ENCODE results near the gene OR4B1. TPM values are rescaled to one million over a fixed set of nuclear protein-coding genes. Genes with fewer than 3 reads are reported as not detected.

OR4B1 gene
- total and polyA plus RNA-seq, 2 experiments from 2014 or later: not detected

DNA sequence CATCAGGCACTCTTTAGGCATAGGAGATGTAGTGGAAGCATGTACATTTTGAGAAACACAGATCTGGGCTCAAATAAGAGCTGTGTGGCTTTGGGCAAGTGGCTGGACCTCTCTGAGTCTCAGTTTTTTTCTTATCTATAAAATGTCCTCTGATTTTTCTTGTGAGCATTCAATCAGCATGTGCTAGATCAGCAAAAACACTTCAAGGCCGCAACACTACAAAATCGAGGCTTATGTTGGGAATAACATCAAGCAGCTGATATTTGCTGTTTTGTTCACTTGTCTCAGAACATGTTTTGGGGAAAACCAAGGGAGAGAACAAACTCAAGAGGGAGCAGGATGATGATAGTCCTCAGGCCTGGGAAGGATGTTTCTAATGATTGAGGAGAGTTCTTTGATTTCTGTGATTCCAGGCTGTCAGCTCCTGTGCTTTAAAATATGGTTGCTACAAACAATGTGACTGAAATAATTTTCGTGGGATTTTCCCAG lies 46.9 kb downstream of the OR4B1 start, which contains the start of gene OR4X1:
Gene OR4X1 (plus strand): TSS at position 439 of the 489 bp plus-strand sequence. CDS start 0 bp downstream, at position 439.
- TF ChIP-seq EZH2 (IDR thresholded peaks at IDR 0.05; ENCODE audit: borderline replicate concordance) (no peak), EZH2phosphoT487 (IDR thresholded peaks at IDR 0.05; ENCODE audit: low read depth, severe bottlenecking, unreplicated experiment) (no peak)
- TF ChIP-seq, protein P1, sequence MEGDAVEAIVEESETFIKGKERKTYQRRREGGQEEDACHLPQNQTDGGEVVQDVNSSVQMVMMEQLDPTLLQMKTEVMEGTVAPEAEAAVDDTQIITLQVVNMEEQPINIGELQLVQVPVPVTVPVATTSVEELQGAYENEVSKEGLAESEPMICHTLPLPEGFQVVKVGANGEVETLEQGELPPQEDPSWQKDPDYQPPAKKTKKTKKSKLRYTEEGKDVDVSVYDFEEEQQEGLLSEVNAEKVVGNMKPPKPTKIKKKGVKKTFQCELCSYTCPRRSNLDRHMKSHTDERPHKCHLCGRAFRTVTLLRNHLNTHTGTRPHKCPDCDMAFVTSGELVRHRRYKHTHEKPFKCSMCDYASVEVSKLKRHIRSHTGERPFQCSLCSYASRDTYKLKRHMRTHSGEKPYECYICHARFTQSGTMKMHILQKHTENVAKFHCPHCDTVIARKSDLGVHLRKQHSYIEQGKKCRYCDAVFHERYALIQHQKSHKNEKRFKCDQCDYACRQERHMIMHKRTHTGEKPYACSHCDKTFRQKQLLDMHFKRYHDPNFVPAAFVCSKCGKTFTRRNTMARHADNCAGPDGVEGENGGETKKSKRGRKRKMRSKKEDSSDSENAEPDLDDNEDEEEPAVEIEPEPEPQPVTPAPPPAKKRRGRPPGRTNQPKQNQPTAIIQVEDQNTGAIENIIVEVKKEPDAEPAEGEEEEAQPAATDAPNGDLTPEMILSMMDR (IDR thresholded peaks at IDR 0.05; ENCODE audit: poor library complexity): no peak

More for the DNA sequence above, 46.9 kb downstream of the OR4B1 start, which contains the start of gene OR4X1:
- Histone ChIP-seq H3K79me2 (no peaks in the 10 kb centered on the region), H3K4me1 (ENCODE audit: insufficient read depth) (no peaks in the 10 kb centered on the region), H3K36me3 (replicated peaks; ENCODE audit: insufficient read depth, low read depth) (no peaks in the 10 kb centered on the region), H3K27ac (no peak within 1 kb of the TSS), H3K4me3 (no peak within 1 kb of the TSS), H3K4me2 (no peak within 1 kb of the TSS), H4K20me1 (ENCODE audit: insufficient read depth, poor library complexity, severe bottlenecking) (no peaks in the 10 kb centered on the region), H2AFZ (no peak within 1 kb of the TSS), H3K27me3 (no peaks in the 10 kb centered on the region), H3K9me2 (replicated peaks; ENCODE audit: insufficient read depth) (no peaks in the 10 kb centered on the region), H3K9me3 (ENCODE audit: low read depth) (no peaks in the 10 kb centered on the region)
- 27% methylated on average over 3 of the region's 3 CpGs for WGBS (ENCODE audit: low lambda C conversion rate, missing lambda C conversion rate)
- DNase-seq (ENCODE audit: low spot score): no peak

Other genes with a start within 250 kb of the OR4B1 start
- gene PTPRJ, start 236.3 kb upstream of the OR4B1 start, total RNA-seq: 16.4 and 21.0 TPM in 2 replicates
- gene PTPRJ, start 236.3 kb upstream of the OR4B1 start, polyA plus RNA-seq: 7.5 and 9.3 TPM in 2 replicates
- not detected in 2 replicates for gene OR4X2, start 28.3 kb downstream of the OR4B1 start, total RNA-seq
- gene OR4X2, start 28.3 kb downstream of the OR4B1 start, polyA plus RNA-seq: not detected in 2 replicates
- gene OR4X1, start 47.1 kb downstream of the OR4B1 start, total RNA-seq: not detected in 2 replicates
- gene OR4X1, start 47.1 kb downstream of the OR4B1 start, polyA plus RNA-seq: not detected in 2 replicates
- gene OR4S1, start 89.4 kb downstream of the OR4B1 start, total RNA-seq: not detected in 2 replicates
- gene OR4S1, start 89.4 kb downstream of the OR4B1 start, polyA plus RNA-seq: not detected in 2 replicates
- not detected in 2 replicates for gene OR4C3, start 108.1 kb downstream of the OR4B1 start, total RNA-seq
- gene OR4C3, start 108.1 kb downstream of the OR4B1 start, polyA plus RNA-seq: not detected in 2 replicates
- not detected in 2 replicates for gene OR4C5, start 149.7 kb downstream of the OR4B1 start, total RNA-seq
- not detected in 2 replicates for gene OR4C5, start 149.7 kb downstream of the OR4B1 start, polyA plus RNA-seq

Data from hepatocyte (in vitro differentiated cells).